Measurements from ENCODE around the gene L3MBTL1.
A peak's percentile ranks its signal among the peaks of the same experiment; 100 is the strongest.

The L3MBTL1 gene

DNA sequence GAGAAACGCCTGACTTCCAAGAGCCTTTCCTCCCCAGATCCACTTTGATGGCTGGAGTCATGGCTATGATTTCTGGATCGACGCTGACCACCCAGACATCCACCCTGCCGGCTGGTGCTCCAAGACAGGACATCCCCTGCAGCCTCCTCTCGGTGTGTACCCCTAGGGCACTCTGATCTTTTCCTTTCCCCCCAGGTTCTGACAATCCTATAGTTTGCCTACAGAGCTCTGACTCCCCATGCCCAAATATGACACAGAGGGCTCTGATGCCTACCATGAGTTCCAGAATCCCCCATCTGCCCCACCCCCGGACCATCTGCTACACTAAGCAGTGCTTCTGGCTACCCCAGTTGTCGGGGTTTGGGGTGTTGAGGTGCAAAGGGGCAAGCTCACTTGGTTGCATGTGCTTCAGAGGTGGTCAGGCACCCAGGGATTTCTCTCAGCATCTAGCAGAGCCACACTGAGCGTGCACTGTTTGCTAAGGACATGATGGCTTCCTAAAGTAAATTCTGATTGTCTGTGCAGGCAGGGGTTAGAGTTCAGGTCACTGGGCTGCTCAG is 27.4 kb downstream of the L3MBTL1 start:
- FAIRE-seq (no peak), DNase-seq (ENCODE audit: low spot score) (no peak)

DNA sequence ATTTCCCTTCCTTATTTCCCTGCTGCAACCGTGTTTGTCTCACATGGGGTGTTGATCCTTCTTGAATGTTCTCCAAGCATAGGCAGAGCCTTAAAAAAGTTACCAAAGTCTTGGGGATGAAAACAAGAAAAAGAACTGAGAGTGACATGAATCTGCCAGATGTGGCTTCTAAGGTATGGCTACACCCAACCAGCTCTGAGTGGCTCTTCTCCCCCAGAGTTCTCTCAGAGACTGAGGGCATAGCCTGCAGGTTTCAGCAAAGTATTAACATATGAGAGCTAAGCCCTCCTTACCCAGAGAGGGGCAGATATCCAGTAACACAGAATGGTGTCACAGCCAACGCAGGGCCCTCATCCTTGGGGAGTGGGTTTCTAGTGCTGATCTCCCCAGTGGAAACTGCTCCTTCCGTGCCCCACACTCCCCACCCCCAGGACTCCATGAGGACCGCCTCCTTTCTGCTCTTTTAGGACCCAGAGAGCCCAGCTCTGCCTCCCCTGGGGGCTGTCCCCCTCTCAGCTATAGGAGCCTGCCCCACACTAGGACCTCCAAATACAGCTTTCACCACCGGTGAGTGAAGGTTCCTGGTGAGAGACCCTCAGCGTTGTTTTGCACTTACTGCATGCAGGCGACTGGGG is 28.0 kb downstream of the L3MBTL1 start:
- DNase-seq (ENCODE audit: low spot score) (no peak), FAIRE-seq (no peak)

DNA sequence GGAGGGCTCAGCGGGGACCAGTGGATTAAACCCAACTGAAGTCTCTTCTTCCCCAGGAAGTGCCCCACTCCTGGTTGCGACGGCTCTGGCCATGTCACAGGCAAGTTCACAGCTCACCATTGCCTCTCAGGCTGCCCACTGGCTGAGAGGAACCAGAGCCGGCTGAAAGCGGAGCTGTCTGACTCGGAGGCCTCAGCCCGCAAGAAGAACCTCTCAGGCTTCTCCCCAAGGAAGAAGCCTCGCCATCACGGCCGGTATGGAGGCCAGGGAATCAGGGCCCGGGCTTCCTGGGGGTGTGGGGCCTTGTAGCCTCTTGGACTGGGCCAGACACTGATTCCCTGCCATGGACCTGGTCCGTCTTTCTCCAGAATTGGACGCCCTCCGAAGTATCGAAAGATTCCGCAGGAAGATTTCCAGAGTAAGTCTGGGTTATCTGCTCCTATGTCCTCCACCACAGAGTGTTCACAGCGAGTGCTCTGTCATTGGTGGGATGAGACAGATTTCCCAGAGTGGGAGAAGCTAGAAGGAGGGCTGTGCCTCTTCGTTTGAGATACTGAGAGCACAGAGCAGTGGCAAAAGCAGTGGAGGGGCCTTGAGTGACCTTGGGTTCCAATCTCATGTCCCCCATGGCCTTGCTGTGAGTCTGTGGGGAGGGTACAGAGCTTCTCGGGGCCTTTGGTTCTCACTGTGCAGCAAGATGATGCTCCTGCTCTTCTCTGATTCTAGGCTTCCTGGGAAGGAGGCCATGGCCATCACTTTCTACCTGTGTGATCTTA is 28.7 kb downstream of the L3MBTL1 start:
- DNase-seq (ENCODE audit: low spot score) (no peak), FAIRE-seq (no peak)

DNA sequence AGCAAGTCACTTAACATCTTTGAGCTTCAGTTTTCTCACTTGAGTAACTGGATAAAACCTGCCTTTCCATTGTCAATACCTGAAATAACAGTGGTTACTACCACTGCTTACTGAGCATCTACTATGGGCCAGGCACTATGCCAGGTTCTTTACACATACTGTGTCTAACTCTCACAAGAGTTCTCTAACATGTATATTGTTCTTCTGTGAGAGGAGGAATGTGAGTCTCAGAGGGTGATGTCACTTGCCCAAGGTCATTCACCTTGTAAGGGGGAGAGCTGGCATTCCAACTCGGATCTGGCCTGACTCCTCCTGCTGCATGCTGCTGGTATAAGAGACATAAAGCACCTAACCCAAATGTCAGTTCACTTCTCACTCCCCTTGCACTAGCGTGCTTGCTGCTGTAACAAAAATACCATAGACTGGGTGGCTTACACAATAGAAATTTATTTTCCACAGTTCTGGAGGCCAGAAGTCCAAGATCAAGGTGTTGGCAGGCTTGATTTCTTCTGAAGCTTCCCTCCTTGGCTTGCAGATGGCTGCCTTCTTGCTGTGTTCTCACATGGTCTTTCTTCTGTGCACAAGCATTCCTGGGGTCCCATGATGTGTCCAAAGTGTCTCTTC is 29.4 kb downstream of the L3MBTL1 start:
- FAIRE-seq (no peak), DNase-seq (ENCODE audit: low spot score) (no peak)

DNA sequence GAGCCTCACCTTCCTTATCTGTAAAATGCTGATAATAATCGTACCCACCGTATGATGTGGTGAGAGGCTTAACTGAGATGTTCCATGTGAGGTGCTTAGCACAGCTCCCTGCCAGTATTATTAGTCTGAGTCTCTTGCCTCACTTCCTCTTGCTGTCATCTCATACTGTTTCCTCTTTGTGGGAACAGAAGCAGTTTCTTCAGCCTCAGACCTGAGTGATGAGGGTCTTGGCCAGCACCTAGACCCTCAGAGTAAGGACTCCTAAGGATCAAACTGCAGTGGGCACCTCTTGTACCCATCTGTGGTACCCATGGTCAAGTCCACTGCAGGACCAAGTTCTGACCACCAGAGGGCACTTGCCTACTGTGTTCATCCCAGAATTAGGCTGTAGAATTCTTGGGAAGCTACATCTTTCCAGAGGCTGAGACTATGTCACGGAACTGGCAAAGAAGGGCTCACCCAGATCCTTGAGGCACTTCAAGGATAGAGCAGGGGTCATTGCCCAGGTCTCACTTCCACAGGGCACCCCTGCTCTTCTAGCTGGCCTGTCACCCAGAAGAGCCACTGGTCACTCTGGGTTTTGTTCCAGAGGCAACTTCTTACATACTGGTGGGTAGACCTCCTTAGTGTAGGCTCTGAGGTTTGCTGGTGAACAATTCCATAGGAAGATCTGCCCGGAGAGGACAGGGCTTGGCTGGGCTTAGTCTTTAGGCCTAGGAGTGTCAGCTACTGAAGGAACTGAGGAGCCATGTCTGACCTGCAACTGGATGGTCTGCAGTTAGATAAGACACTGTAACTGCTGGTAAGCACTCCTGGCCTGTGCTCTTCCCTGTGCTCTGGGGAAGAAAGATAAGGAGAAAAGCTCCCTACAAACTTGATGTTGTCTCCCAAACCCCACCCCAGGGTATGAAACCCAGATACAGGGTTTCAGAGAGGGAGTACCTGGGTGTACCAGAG is 30.7 kb downstream of the L3MBTL1 start:
- FAIRE-seq = peak; percentile 13

DNA sequence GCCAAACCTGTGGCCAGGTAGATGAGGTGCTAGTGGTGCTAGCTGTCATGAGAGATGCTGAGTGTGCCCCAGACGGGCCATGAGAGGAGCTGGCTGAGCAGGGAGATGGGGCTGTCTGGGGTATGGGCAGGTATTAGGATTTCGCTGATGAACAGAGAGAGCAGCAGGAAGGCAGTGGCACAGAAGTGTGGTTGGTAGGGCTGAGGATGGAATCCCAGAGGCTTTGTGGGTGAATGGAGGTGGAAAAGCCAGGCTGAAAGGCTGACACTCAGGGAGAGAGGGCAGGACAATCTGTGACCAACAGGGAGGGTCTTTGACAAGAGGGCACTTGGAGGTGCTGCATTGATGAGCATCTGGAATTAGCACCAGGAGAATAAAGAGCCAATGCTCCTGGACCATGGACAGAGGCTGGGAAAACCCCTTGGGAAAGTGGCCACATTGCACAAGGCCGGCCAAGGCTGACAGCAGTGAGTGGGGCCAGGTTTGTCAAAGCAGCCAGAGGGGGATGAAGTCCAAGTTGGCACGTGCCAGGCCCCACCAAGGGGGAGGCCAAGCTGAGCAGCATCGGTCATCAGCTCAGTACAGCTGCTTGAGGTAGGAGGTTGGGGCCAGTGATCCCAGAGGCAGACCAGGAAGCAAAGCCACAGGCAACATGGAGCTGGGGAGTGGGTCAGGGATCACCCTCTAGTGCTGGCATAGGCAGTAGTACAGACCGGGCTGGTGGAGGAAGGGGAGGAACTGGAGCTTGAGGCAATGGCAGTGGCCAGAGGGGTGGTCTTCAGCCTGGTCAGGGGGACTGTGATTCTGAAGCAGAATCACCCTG is 31.6 kb downstream of the L3MBTL1 start:
- no peak for FAIRE-seq
- DNase-seq (ENCODE audit: low spot score) = no peak

More for the DNA sequence above, 30.7 kb downstream of the L3MBTL1 start:
- peak; percentile 73 for DNase-seq (ENCODE audit: low spot score)

DNA sequence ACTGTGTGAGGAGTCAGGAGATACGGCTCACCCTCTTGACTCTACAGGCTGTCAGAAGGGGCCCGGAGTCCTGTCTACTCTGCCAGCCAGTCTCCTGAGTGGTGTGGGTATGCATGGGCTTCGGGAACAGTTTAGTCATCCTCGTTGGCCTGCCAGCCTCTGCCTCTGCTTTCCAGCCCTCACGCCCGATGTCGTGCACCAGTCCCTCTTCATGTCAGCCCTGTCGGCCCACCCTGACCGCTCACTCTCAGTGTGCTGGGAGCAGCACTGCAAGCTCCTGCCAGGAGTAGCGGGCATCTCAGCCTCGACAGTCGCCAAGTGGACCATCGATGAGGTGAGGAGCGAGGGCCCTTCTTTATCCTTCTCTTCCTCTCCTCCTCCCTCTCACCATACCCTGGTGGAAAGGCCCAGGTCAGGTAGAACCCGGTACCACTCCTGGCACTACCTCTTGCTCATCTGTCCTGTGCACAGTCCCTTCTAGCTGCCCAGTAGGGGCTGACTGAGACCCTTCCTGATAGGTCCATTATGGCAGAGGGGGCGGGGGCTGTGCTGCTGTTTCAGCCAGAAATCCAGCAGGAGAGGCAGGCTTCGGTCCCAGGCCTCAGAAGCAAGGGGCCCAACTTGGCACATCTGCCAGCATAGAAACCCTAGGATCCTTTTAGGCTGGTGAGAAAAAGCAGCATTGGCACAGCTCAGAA is 32.6 kb downstream of the L3MBTL1 start:
- FAIRE-seq (no peak), DNase-seq (ENCODE audit: low spot score) (no peak)

DNA sequence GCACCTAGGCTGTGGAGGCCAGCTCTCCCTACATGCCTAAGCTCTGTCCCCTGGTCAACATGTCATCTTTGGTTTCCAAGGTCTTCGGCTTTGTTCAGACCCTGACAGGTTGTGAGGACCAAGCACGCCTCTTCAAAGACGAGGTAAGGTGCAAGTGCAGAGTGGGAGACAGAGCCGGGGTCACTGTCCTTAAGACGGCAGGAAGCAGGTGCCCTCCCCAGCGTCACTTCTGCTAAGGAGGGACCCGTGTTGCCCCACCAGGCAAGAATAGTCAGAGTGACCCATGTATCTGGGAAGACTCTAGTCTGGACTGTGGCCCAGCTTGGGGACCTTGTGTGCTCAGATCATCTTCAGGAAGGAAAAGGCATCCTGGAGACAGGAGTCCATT is 33.2 kb downstream of the L3MBTL1 start:
- DNase-seq (ENCODE audit: low spot score) (no peak), FAIRE-seq (no peak)

DNA sequence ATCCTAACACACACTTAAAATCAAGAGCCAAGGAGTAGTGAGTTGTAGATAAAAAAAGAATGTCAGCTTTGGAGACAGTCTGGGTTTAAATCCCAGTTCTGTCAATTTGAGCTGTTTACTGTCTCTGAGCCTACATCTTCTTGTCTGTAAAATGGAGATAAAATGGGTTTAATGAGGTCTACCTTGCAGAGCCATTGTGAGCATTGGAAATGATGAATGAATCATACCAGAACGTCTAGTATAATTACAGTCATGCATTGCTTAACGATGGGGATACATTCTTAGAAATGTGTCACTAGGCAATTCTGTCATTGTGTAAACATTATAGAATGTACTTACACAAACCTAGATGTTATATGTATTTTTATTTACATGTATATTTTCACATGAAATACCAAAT is 33.7 kb downstream of the L3MBTL1 start:
- FAIRE-seq (no peak), DNase-seq (ENCODE audit: low spot score) (no peak)

DNA sequence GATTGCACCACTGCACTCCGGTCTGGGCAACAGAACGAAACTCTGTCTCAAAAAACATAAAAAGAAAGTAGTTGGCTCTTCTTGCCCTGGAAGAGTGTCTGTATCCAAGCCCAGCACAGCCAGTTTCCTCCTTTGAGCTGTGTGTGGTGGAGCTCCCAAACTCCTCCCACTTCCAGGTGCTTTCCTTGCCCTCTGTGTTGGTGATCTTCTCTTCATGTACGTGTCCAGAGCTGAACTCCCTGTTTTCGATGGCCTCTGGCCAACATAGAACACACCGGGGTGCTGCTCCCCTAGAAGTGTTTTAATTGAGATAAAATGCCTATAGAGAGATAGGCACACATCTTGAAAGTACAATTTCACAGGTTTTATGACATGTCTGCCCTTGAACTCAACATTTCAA is 34.7 kb downstream of the L3MBTL1 start:
- FAIRE-seq = no peak
- no peak for DNase-seq (ENCODE audit: low spot score)

DNA sequence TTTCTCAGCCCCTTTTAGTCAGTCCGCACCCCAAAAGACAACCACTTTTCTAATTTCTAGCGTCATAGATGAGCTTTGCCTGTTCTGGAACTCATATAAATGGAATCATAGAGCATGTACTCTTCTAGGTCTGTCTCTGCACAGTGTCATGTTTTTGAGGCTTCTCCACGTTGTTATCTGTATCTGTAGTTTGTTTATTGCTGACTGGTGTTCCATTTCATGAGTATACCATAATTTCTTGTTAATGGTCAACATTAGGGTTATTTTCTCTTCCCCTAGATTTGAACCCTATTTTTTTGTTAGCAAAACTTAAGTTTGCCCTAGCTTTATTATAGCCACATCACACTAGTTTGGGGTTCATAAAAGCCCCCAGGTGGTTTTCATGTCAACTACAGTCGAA is 35.2 kb downstream of the L3MBTL1 start:
- DNase-seq (ENCODE audit: low spot score) = no peak
- FAIRE-seq = no peak

DNA sequence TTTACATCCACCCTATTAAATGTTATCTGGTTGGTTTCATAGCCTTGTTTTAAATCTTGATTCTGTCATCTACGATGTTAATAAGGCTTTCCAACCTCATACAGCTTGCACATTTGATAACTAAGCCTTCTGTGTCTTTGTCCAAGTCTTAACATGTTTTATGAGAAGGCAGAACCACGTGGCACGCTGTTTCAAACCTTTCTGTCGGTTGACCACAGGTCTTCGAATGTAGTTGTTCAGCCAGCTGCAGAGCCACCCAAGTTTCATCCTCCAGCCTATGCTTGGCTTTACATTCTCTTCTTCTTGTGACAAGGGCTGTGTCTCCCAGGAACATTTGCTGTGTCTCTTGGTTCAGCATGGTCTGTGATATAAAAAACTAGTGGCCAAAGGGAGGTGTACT is 35.6 kb downstream of the L3MBTL1 start:
- DNase-seq (ENCODE audit: low spot score) = no peak
- FAIRE-seq = no peak

DNA sequence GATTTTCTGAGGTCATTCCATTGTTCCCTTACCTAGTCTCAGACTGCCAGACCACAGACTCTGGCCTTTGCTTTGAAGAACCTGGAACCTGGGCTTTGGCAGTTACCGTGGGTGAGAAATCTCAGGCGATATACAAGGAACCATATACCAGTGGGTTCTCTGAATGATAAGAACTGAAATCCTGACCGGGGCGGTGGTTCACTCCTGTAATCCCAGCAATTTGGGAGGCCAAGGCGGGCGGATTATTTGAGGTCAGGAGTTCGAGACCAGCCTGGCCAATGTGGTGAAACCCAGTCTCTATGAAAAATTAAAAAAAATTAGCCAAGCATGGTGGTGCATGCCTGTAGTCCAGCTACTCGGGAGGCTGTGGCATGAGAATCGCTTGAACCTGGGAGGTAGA is 37.0 kb downstream of the L3MBTL1 start:
- no peak for DNase-seq (ENCODE audit: low spot score)
- no peak for FAIRE-seq

DNA sequence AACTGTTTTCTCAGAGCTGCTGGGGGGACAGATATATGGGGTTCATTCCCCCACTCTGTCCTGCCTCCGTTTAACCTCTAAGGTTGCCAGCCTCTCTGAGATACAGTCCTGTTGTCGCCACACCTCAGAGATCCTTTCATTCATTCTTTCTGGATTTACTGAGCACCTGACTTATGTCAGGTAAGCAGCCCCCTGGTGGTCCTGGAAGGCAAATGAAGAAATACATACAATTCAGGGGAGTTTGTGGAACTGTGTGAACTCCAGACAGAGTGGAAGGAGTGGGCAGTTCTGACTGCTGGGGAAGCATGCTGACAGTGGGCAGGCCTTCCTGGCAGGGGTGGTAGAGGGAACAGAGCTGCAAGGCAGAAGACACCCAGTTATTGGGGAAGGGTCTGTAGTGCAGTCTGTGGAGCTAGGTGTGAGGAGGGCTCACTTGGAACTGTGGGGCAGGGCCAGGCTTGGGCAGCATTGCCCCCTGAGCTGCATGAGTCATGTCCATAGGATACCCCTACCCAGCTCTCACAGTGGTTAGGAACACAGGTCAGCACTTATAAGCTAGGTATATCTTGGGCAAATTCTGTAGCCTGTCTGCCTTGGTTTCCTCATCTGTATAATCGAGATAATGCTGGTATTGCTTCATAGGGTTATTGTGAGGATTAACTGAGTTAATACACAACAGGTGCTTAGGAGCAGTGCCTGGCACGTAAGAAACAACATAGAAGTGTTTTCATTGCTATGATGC is 38.5 kb downstream of the L3MBTL1 start:
- DNase-seq (ENCODE audit: low spot score) = no peak
- no peak for FAIRE-seq

DNA sequence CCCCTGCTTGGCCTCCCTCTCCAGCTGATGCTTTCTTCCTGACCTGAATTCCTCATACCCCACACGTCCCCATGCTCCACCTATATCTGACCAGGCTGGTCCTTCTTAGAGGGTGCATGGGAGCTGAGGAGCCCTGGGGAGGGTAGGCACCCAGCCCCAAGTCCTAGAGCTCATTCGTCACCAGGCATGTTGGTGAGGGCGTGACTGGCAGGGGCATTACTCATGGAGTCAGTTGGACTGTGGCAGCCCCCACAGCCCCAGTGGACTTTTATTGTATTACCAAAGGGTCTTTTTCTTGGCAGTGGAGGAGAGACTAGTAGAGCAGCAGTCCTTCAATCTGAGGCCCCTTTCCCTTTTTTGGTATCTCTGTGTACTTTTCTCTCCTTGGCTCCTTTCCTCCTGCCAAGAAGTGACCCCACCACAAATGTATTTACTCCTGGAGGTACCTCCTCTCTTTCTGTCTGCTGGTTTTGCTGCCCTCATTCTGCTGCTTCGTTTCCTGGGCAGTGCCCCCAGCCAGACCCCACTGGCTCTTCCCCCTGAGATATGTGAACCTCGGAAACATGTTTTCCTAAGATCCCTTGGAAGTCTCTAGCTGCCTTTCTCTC is 40.9 kb downstream of the L3MBTL1 start:
- FAIRE-seq (no peak), DNase-seq (ENCODE audit: low spot score) (no peak)

DNA sequence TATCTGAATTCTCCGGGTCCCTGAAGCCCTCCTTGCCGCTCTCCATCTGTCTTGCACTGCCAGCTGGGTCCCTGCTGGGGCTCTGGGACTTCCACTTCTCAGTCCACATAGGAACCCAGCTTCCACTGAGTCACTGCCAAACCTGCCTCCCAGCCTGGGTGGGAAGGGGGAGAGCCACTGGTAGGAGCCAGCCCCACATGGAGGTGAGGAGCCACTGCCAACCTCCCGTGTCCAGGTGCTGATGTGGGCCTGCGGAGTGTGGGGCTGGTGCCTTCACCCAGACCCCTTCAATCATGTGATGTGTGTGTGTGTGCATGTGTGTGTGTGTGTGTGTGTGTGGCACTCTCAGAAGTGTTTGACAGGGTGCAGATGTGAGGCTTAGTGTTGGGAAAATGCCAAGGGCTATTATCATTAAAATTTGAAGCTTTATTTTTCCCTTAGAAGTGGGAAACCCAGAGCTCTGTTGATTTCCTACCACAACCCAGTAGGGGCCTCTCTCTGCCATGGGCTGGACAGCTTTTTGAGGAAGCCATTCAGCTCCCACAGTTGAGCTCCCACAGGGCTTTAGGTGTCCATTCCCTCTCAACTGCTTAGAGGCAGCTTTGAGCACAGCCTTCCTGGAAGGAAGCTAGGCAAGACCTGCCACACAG is 42.0 kb downstream of the L3MBTL1 start:
- FAIRE-seq = no peak
- no peak for DNase-seq (ENCODE audit: low spot score)

DNA sequence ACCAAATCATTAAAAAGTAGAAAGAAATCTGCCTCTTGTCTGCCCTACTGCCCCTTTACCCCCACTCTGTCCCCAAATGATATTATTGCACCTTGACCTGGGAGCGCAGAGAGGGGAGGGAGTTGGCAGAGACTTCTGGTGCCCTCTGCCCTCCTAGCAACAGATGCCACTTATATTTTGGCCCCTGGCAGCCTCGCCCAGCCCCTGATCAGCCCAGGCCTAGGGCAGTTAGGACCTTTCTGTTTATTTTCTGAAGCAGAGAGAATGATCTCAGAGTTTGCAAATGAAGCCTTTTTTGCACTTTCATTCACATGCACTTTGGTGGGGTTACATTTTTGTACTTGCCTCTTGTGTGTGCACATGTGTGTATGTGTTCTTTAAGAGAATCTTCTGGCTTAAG is 43.0 kb downstream of the L3MBTL1 start:
- DNase-seq (ENCODE audit: low spot score) = no peak

DNA sequence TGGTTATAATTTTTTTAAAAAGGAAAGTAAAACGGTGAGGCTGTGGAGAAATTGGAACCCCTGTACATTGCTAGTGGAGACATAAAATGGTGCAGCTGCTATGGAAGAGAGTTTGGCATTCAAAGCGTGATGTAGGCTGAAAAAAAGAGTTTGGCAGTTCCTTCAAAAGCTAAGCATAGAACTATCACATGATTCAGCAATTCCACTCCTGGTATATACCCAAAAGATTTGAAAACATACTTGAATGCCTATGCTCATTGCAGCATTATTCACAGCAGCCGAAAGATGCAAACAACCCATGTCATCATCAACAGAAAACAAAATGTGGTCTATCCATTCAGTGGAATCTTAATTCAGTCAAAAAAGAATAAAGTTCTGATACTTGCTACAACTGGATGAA is 46.9 kb downstream of the L3MBTL1 start:
- no peak for FAIRE-seq
- DNase-seq (ENCODE audit: low spot score) = no peak

More for the DNA sequence above, 43.0 kb downstream of the L3MBTL1 start:
- no peak for FAIRE-seq

Measured in urothelium cell line (cell line).